Stimulated activated CD4-positive, alpha-beta T cell treated with anti-CD3 and anti-CD28 coated beads, TNF-alpha, amount 100 ng/mL, for 48 hours (primary cell): ENCODE results near the gene PTCRA.

Experiments
- DNase-seq, 3 donors: peaks; one replicate each; pipeline ENCODE4 v3.0.0-alpha.2; 2020; ENCODE audit warnings: low read depth in 3 of 3

Gene PTCRA

DNA sequence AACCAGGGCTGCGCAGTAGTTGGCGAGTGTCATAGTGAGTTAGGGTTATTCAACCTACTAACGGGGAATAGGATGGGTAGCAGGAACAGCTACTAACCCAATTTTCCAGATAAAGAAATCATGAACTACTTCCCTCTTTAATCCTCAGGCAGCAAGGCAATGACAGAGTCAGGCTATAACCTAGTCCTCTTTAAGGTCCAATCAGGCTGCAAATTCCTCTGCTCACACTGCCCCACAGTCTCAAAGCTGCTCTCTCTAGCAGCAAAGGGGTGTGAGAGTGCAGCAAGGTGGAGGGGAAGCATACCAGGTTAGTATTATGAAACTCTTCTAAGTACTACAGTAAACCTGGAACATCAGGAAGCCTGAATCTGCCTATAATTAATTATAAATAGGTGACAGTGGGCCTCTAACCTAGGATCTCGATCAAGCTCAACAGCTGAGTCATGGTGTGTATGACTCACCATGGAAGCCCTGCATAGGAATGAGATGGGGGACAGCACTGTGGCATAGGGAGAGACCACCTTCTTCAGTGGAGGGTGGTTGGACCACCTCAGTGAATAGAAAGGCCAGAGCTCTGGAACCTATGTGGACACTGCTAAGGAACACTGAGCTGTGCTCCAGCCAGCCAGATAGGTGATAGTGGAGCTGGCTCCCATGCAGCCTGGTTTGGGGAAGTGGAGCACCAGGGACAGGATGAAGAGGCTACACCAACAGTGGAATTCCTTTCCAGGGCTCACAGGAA, 55.2 kb downstream of the PTCRA start:
- no peak for DNase-seq

DNA sequence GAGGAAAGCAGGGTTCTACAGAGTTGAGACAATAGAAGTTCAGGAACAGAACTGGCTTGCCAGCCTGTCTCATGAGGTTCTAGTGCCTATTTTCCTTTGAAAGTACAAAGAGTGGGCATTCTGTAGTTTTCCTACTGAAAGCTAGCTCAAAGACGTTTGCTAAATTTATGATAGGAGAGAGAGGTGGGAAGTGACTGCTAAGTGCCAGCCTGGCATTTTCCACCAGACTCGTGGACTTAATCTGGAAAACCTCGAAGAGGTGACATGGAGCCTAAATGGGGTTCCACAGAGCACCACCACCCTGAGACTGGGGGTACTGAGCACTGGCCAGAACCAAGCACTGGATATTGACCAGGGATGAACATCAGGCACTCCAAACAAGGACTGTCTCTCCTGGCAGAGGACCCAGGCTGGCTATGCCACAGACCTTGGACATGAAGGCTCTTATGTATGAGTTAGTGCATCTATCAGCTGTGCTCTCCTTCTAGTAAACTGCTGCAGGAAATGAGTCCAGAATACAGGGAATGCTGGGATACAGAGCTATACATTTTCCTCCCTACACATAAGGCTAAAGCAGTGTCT, 56.0 kb downstream of the PTCRA start:
- DNase-seq: no peak

DNA sequence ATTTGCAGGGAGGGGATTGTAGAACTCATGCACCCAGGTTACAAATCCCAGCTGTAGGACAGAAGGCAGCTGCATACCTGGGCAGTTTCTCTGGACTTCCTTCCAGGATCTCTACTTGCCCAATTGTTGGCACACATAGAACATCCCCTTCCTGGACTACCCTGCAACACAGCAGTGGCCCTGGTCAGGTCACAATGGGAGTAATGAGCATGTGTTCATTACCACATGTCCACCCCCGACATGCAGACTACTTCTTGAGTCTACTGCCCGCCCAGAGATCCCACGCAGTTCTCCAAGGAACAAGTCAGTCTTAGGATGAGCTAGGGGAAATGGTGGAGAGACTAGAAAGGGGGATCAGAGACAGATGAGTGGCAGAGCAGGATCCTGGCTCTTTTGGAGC, 58.1 kb downstream of the PTCRA start:
- no peak for DNase-seq

- no peak for DNase-seq
These were observed 59.2 kb downstream of the PTCRA start for GRCh38 chr6:42974919-42975505.
